Mesenchymal stem cell (in vitro differentiated cells and primary cell): Measurements from ENCODE around the gene MFAP2.

ENCODE experiments used
- DNase-seq: peaks from one replicate; pipeline ENCODE4 v3.0.0-alpha.2; 2013
- H2AFZ ChIP-seq: one replicate; pipeline ENCODE4 v1.6.1; 2013; ENCODE audit warnings: low read depth, mild to moderate bottlenecking, control low read depth, inconsistent platforms, low read length, moderate library complexity
- H2AK5ac ChIP-seq: 2 replicates; pipeline ENCODE4 v1.6.1; 2013; ENCODE audit warnings: low read length, moderate library complexity, mild to moderate bottlenecking, inconsistent platforms; ENCODE audit not compliant: severe bottlenecking
- H2BK120ac ChIP-seq: one replicate; pipeline ENCODE4 v1.6.1; 2013; ENCODE audit warnings: low read depth, mild to moderate bottlenecking, inconsistent platforms, low read length, moderate library complexity
- H2BK12ac ChIP-seq, 2 experiments: one replicate each; pipeline ENCODE4 v1.6.1; 2013; ENCODE audit warnings: inconsistent platforms in 2 of 2, low read length in 2 of 2, mild to moderate bottlenecking in 2 of 2, moderate library complexity in 2 of 2, control low read depth in 1 of 2
- H2BK15ac ChIP-seq: one replicate; pipeline ENCODE4 v1.6.1; 2013; ENCODE audit warnings: mild to moderate bottlenecking, low read depth, inconsistent platforms; ENCODE audit not compliant: poor library complexity, severe bottlenecking
- H2BK5ac ChIP-seq: 2 replicates; pipeline ENCODE4 v1.6.1; 2013; ENCODE audit warnings: low read depth, mild to moderate bottlenecking, low read length, control low read depth, inconsistent platforms; ENCODE audit not compliant: poor library complexity, severe bottlenecking
- H3K14ac ChIP-seq, 2 experiments: one replicate each; pipeline ENCODE4 v1.6.1; 2013; ENCODE audit warnings: inconsistent platforms in 2 of 2, low read length in 2 of 2, control low read depth in 1 of 2, mild to moderate bottlenecking in 1 of 2, moderate library complexity in 1 of 2
- H3K18ac ChIP-seq, 2 experiments: one replicate each; pipeline ENCODE4 v1.6.1; 2013; ENCODE audit warnings: inconsistent platforms in 2 of 2, low read length in 2 of 2, control low read depth in 1 of 2, low read depth in 1 of 2, mild to moderate bottlenecking in 1 of 2
- H3K23ac ChIP-seq, 2 experiments: one replicate each; pipeline ENCODE4 v1.6.1; 2013; ENCODE audit warnings: inconsistent platforms in 2 of 2, low read length in 2 of 2, mild to moderate bottlenecking in 2 of 2, moderate library complexity in 2 of 2, control low read depth in 1 of 2
- H3K27ac ChIP-seq: 2 replicates; pipeline ENCODE4 v1.5.1; 2013; ENCODE audit warnings: mild to moderate bottlenecking, moderate library complexity, low read length, control low read depth, inconsistent platforms; ENCODE audit not compliant: poor library complexity, severe bottlenecking
- H3K27me3 ChIP-seq, 2 experiments: 2 replicates each; pipeline versions ENCODE4 v1.6.1 to v1.7.0; 2013; ENCODE audit warnings: low read length in 2 of 2, mild to moderate bottlenecking in 2 of 2, moderate library complexity in 2 of 2, control low read depth in 1 of 2, inconsistent platforms in 1 of 2; ENCODE audit not compliant: control insufficient read depth in 1 of 2, insufficient read depth in 1 of 2
- H3K36me3 ChIP-seq, 2 experiments: 2 replicates each; pipeline versions ENCODE4 v1.6.1 to v1.7.0; 2013; ENCODE audit warnings: low read length in 2 of 2, control low read depth in 1 of 2, inconsistent platforms in 1 of 2, low read depth in 1 of 2, mild to moderate bottlenecking in 1 of 2; ENCODE audit not compliant: insufficient read depth in 2 of 2, control insufficient read depth in 1 of 2
- H3K4ac ChIP-seq, 2 experiments: one replicate each; pipeline ENCODE4 v1.6.1; 2013; ENCODE audit warnings: inconsistent platforms in 2 of 2, low read length in 2 of 2, mild to moderate bottlenecking in 2 of 2, moderate library complexity in 2 of 2, control low read depth in 1 of 2, low read depth in 1 of 2
- H3K4me1 ChIP-seq: 2 replicates; pipeline ENCODE4 v1.6.1; 2013; ENCODE audit warnings: low read depth, low read length, control low read depth; ENCODE audit not compliant: control insufficient read depth, insufficient read depth
- H3K4me2 ChIP-seq: 2 replicates; pipeline ENCODE4 v1.6.1; 2013; ENCODE audit warnings: low read length, mild to moderate bottlenecking, inconsistent platforms; ENCODE audit not compliant: poor library complexity, severe bottlenecking
- H3K4me3 ChIP-seq, 2 experiments: 2 replicates each; pipeline versions ENCODE4 v1.5.1 to v1.7.0; 2013; ENCODE audit warnings: low read length in 2 of 2, mild to moderate bottlenecking in 2 of 2, control low read depth in 1 of 2, low read depth in 1 of 2; ENCODE audit not compliant: insufficient read depth in 1 of 2
- H3K79me1 ChIP-seq: replicated peaks from 2 replicates; pipeline ENCODE4 v1.6.1; 2013; ENCODE audit warnings: mild to moderate bottlenecking, control low read depth, low read length, inconsistent platforms; ENCODE audit not compliant: poor library complexity, severe bottlenecking
- H3K9ac ChIP-seq: 2 replicates; pipeline ENCODE4 v1.7.0; 2013; ENCODE audit warnings: mild to moderate bottlenecking, low read length, moderate library complexity
- H3K9me3 ChIP-seq: 2 replicates; pipeline ENCODE4 v1.7.0; 2013; ENCODE audit warnings: mild to moderate bottlenecking, low read length; ENCODE audit not compliant: control insufficient read depth
- H4K8ac ChIP-seq: one replicate; pipeline ENCODE4 v1.6.1; 2013; ENCODE audit warnings: inconsistent platforms, mild to moderate bottlenecking, low read length, moderate library complexity
- H4K91ac ChIP-seq: one replicate; pipeline ENCODE4 v1.6.1; 2013; ENCODE audit warnings: mild to moderate bottlenecking, low read length, inconsistent platforms
- WGBS: methylation state at CpG from one replicate; pipeline ENCODE4 v1.1.7; 2013; ENCODE audit warnings: mixed read lengths; 5-methylcytosine and 5-hydroxymethylcytosine counted together

MFAP2 gene

DNA sequence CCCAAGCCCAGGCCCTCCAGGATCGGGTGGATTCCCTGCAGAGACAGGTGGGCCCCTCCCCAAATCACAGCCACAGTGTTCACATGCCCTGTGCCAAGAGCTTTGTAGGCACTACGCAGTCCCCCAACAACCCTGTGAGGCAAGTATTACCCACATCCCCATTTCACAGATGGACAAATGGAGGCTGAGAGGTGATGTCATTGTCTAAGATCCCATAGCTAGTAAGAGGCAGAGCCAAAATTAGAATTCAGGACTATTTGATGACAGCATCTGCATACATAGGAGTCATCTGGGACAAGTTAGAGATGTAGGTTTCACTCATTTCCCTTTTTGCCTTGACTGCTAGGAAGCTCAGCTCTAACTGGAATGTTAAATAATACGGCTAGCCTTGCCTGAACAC is 12.0 kb downstream of the MFAP2 start:
- Histone ChIP-seq H3K23ac (no peak overlapping the region), H3K9ac (no peak overlapping the region), H4K8ac (no peak overlapping the region), H3K4me1 (peaks cover 51% of the 10 kb centered on the region), H3K27ac (no peak overlapping the region), H3K4me2 (no peak overlapping the region), H2AFZ (no peak overlapping the region), H2BK5ac (no peak overlapping the region), H3K14ac (no peak overlapping the region), H3K9me3 (no peaks in the 10 kb centered on the region), H2BK15ac (no peak overlapping the region), H3K36me3 (peaks cover 48 to 74% of the 10 kb centered on the region in 2 experiments), H3K27me3 (no peaks in the 10 kb centered on the region), H2BK120ac (no peak overlapping the region), H4K91ac (no peak overlapping the region), H3K4me3 (no peak overlapping the region), H3K18ac (no peak overlapping the region), H2BK12ac (no peak overlapping the region), H2AK5ac (peak overlapping the region; percentile 46), H3K4ac (no peak overlapping the region), H3K79me1 (no peaks in the 10 kb centered on the region)
- DNase-seq = no peak
- 100% methylated on average over 2 of the region's 3 CpGs for WGBS

DNA sequence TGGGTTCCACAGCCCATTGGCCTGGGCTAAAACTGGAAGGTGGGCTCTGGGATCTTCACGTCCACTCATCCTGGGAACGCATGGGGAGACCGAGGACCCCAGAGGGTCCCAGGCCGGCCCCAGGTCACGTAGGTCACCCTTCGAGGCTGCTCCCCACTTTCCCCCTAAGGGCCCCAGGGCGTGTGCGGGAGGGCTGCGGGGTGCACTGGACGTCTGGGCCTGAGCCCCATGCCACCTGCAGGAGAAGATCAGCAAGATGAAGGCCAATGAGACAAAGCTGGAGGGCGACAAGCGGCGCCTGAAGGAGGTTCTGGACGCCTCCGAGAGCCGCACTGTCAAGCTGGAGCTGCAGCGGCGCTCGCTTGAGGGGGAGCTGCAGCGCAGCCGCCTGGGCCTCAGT is 12.5 kb downstream of the MFAP2 start:
- peak overlapping the region in 1 of 2 experiments; percentile 41 for H3K18ac ChIP-seq
- 99% methylated on average over 21 of the region's 21 CpGs for WGBS

GRCh38 chr1:16967095-16967575 is 13.3 kb downstream of the MFAP2 start:
- H3K14ac ChIP-seq = peak overlapping the region in 1 of 2 experiments; percentile 13
- peak overlapping the region; percentile 46 for H2AK5ac ChIP-seq
- peaks cover 42 to 63% of the 10 kb centered on the region in 2 experiments for H3K36me3 ChIP-seq
- H3K4me1 ChIP-seq = peaks cover 47% of the 10 kb centered on the region
- no peak overlapping the region for H3K18ac ChIP-seq
- peak overlapping the region in 1 of 2 experiments; percentile 8 for H3K4me3 ChIP-seq
- no peak overlapping the region for H2BK15ac ChIP-seq
- DNase-seq = peak; percentile 45
- H3K79me1 ChIP-seq = no peaks in the 10 kb centered on the region
- no peak overlapping the region for H2BK120ac ChIP-seq
- no peak overlapping the region for H3K4ac ChIP-seq
- no peaks in the 10 kb centered on the region for H3K9me3 ChIP-seq
- no peak overlapping the region for H2BK12ac ChIP-seq
- H3K9ac ChIP-seq = no peak overlapping the region
- 66% methylated on average over 7 of the region's 7 CpGs for WGBS
- no peak overlapping the region for H2AFZ ChIP-seq
- peak overlapping the region; percentile 33 for H3K27ac ChIP-seq
- H3K23ac ChIP-seq = no peak overlapping the region
- H2BK5ac ChIP-seq = peak overlapping the region; percentile 59
- H4K8ac ChIP-seq = no peak overlapping the region
- H3K27me3 ChIP-seq = no peaks in the 10 kb centered on the region
- H4K91ac ChIP-seq = no peak overlapping the region
- H3K4me2 ChIP-seq = no peak overlapping the region

More for the DNA sequence above, 12.5 kb downstream of the MFAP2 start:
- no peak overlapping the region for H2AFZ ChIP-seq
- peak overlapping the region in 1 of 2 experiments; percentile 29 for H2BK12ac ChIP-seq
- no peak for DNase-seq
- H4K8ac ChIP-seq = no peak overlapping the region
- H3K4ac ChIP-seq = no peak overlapping the region
- H3K4me3 ChIP-seq = no peak overlapping the region
- H3K9ac ChIP-seq = no peak overlapping the region
- peak overlapping the region; percentile 46 for H2AK5ac ChIP-seq
- H3K4me2 ChIP-seq = no peak overlapping the region
- H2BK120ac ChIP-seq = no peak overlapping the region
- peaks cover 53% of the 10 kb centered on the region for H3K4me1 ChIP-seq
- no peak overlapping the region for H3K27ac ChIP-seq
- no peaks in the 10 kb centered on the region for H3K9me3 ChIP-seq
- peaks cover 44 to 70% of the 10 kb centered on the region in 2 experiments for H3K36me3 ChIP-seq
- no peak overlapping the region for H2BK5ac ChIP-seq
- H2BK15ac ChIP-seq = no peak overlapping the region
- no peaks in the 10 kb centered on the region for H3K79me1 ChIP-seq
- H3K27me3 ChIP-seq = no peaks in the 10 kb centered on the region
- H3K14ac ChIP-seq = no peak overlapping the region
- H4K91ac ChIP-seq = no peak overlapping the region
- H3K23ac ChIP-seq = no peak overlapping the region

GRCh38 chr1:16966282-16966681 is 14.1 kb downstream of the MFAP2 start:
- 97% methylated on average over 22 of the region's 22 CpGs for WGBS
- no peak overlapping the region for H3K4ac ChIP-seq

More at GRCh38 chr1:16966282-16966681, 14.1 kb downstream of the MFAP2 start:
- Histone ChIP-seq H2AK5ac (no peak overlapping the region), H3K4me3 (no peak overlapping the region), H2BK5ac (no peak overlapping the region), H3K23ac (no peak overlapping the region), H3K27ac (no peak overlapping the region), H3K9me3 (no peaks in the 10 kb centered on the region), H3K27me3 (no peaks in the 10 kb centered on the region), H2BK15ac (no peak overlapping the region), H2BK12ac (no peak overlapping the region), H3K9ac (no peak overlapping the region), H2BK120ac (no peak overlapping the region), H3K4me2 (no peak overlapping the region), H4K8ac (no peak overlapping the region), H3K14ac (no peak overlapping the region), H3K36me3 (peaks cover 38 to 54% of the 10 kb centered on the region in 2 experiments), H3K4me1 (peaks cover 41% of the 10 kb centered on the region), H3K79me1 (peaks cover 3% of the 10 kb centered on the region), H4K91ac (no peak overlapping the region), H2AFZ (no peak overlapping the region), H3K18ac (no peak overlapping the region)
- DNase-seq = no peak
